Measurements from ENCODE around the gene RTN4.

RTN4 gene

DNA sequence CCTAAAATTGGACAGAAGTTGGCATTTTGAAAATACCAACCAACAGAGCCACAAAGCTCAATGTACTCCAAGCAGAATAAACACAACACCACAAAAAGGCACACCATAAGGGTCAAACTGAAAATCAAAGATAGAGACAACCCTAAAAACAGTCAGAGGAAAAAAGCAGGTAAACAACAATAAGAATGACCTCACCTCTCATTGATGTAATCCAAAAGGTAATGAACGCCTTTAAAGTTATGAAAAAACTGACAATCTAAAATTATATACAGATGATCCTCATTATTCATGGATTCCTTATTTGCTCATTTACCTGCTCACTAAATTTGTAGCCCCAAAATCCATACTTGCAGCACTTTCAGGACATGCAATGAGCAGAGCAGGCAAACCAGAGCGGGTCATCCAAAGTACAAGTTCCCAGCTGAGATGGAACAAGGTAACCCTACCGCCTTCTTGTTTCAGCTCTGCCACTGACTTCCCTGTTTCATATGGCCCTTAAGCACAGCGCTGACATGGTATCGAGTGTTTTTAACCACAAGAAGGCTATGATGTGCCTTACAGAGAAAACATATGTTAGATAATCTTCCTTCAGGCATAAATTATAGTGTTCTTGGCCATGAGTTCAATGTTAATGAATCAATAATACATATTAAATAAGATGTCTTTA, 17.0 kb downstream of the RTN4 start:
- no peak for DNase-seq

GRCh38 chr2:55031505-55031904, 18.7 kb downstream of the RTN4 start:
- DNase-seq = no peak

GRCh38 chr2:55030766-55031165, 19.5 kb downstream of the RTN4 start:
- no peak for DNase-seq

DNA sequence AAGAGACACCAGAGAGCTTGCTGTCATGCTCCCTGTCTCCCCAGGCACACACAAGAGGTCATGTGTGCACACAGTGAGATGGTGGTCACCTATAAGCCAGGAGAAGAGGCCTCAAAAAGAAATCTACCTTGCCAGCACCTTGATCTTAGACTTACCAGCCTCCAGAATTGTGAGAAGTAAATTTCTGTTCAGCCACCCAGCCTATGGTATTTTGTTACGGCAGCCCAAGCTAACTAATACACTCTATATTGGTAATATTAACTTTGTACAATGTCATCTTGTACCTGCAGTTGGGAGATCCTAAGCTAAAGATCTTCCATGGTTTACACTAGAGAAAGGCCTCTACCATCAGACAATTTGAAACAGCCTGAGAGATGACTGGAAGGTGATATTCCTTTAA, 21.2 kb downstream of the RTN4 start:
- DNase-seq = no peak

DNA sequence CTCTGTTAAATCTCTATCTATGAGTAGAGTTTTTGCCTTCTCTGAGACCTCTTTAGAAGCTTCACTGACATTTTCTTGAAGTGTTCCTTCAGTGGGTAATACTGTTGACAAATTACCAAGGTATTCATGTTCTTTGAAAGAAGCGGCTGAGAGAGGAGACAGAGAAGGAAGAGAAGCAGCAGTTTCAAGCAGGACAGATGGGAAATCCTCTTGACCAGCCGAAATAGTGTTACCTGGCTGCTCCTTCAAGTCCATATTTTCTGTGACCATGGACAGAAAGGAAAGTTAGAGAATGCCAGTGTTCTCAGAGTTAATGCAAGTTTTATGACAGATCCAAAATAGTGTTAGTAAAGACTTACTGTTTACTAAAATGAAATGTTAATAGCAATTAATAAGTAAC, 23.0 kb downstream of the RTN4 start:
- no peak for DNase-seq

- no peak for DNase-seq
Observed at GRCh38 chr2:55026202-55026601, 24.0 kb downstream of the RTN4 start.

GRCh38 chr2:55025627-55026026, 24.6 kb downstream of the RTN4 start:
- no peak for DNase-seq

DNA sequence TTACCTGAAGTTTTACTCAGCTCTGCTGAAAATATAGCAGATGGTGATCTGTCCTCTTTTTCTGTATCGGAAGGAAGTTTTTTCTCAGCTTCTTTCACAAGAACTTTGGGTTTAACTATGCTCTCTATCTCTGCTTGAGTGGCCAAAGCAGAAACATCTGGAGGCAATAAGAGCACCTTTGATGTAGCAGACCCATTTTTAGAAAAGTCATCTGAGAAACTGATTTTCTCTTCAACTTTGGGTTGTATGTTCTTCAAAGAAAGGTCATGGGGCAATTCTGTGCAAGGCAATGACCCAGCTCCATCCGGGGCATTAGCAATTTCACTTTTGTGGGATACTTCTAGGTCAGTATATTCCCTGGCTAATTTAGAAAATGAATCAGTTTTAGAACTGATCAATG, 25.2 kb downstream of the RTN4 start:
- no peak for DNase-seq

- no peak for DNase-seq
Observed at GRCh38 chr2:55022476-55022875, 27.8 kb downstream of the RTN4 start.

DNA sequence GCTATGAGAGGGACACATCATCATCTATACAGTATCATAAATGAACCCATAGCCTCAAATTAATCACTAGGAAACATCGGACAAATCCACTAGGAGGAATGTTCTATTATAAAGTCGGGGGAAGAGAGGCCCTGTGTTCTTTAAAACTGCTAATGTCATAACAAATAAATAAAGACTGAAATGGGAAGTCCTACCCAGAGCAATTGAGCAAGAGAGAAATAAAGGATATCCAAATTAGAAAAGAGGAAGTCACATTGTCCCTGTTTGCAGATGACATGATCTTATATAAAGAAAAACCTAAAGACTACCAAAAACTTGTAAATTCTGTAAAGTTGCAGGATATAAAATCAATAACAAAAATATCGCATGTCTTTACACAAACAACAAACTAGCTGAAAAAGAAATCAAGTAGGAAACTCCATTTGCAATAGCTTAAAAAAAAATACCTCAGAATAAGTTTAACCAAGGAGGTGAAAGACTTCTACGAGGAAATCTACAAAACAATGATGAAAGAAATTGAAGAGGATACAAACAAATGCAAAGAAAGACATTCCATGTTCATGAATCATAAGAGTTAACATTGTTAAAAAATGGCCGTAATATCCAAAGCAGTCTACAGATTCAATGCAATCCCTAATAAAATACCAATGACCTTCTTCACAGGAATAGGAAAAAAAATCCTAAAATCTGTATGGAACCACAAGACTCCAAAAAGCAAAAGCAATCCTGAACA, 30.6 kb downstream of the RTN4 start:
- no peak for DNase-seq

GRCh38 chr2:55018619-55019018, 31.6 kb downstream of the RTN4 start:
- no peak for DNase-seq

DNA sequence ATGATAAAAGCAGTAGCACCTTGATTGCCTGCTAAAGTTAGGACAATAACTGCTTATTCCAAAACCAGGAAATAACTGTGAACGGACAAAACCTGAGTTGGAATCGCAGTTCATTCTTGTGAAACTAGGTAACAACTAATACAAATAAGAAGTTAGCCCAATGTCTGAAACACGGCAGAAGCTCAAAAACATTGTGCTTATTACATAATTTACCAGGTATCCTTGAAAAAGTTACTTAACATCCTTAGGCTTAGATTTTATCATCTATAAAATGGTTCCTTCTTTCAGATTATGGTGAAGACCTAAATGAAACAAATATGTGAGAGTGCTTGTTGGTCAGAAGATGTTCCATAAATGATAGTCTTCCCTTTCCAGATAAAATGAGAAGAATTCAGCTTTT, 32.4 kb downstream of the RTN4 start:
- DNase-seq = no peak

DNA sequence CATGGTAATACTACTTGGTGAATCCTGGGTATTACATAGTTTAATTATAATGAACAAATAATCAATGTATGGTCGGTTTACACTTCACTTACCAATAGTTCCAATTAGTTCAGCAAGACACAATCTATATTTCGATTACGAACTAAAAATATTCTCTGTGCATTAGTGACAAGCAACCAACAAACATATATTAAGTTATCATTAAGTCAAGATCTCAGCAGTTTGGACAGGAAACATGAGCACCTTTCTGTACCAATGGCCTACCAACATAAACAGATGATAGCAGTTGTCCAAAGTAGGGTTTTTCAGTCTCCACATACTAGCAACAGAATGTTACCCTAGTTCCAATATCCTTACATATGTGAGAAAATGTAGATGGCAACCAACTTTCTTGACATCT, 32.8 kb downstream of the RTN4 start:
- no peak for DNase-seq

GRCh38 chr2:55014962-55015939, 35.0 kb downstream of the RTN4 start:
- peak; percentile 60 for DNase-seq

DNA sequence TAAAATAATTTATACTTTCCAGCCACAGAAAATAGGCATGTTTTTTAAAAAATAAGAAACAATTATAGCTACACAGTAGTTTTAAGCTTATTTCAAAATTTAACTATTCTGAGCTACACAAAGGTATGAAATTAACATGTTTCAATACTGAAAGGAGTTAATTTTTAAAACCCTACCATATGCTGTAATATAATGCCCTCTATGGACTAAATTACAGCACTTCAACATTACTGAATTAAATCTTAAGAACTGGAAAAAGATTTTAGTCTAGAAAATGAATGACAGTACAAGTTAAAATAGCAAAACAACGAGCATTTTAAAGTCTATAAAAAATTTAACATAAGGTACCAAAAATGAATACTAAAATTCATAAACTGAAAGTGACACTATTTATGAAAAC, 36.3 kb downstream of the RTN4 start:
- DNase-seq = no peak

- DNase-seq = no peak
Observed at GRCh38 chr2:55012672-55013484, 37.4 kb downstream of the RTN4 start.

GRCh38 chr2:55011831-55012671, 38.2 kb downstream of the RTN4 start:
- DNase-seq = no peak

DNA sequence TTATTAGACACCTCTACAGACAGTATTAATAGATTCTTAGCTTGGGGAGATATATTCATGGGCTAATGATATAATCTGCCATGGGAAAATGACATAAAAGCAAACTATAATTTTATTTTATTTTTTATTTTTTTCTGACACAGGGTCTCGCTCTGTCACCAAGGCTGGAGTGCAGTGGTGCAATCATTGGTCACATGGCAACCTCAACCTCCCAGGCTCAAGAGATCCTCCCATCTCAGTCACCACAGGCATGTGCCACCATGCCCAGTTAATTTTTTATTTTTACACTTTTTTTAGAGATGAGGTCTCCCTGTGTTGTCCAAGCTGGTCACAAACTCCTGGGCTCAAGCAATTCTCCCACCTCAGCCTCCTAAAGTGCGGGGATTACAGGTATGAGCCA, 39.3 kb downstream of the RTN4 start:
- DNase-seq = no peak

GRCh38 chr2:55010149-55010591, 40.1 kb downstream of the RTN4 start:
- DNase-seq = peak; percentile 62

- no peak for DNase-seq
Observed at GRCh38 chr2:55009277-55010060, 40.8 kb downstream of the RTN4 start.

GRCh38 chr2:55006306-55006705, 43.9 kb downstream of the RTN4 start:
- DNase-seq = no peak

Measured in islet precursor cell (in vitro differentiated cells).